Measurements from ENCODE around the gene C10orf71.

Gene C10orf71

GRCh38 chr10:49360271-49361177, 61.6 kb downstream of the C10orf71 start:
- DNase-seq (ENCODE audit: low spot score) = no peak

- no peak for DNase-seq (ENCODE audit: low spot score)
Observed at GRCh38 chr10:49361178-49361554, 62.2 kb downstream of the C10orf71 start.

- no peak for DNase-seq (ENCODE audit: low spot score)
Observed at GRCh38 chr10:49361735-49362568, 63.0 kb downstream of the C10orf71 start.

- no peak for DNase-seq (ENCODE audit: low spot score)
Observed at GRCh38 chr10:49362596-49363260, 63.8 kb downstream of the C10orf71 start.

- no peak for DNase-seq (ENCODE audit: low spot score)
Observed at GRCh38 chr10:49363309-49364031, 64.5 kb downstream of the C10orf71 start.

- no peak for DNase-seq (ENCODE audit: low spot score)
Observed at GRCh38 chr10:49364051-49364450, 65.1 kb downstream of the C10orf71 start.

GRCh38 chr10:49364747-49365146, 65.8 kb downstream of the C10orf71 start:
- DNase-seq (ENCODE audit: low spot score) = no peak

- DNase-seq (ENCODE audit: low spot score) = no peak
Observed at GRCh38 chr10:49365275-49365674, 66.3 kb downstream of the C10orf71 start.

- DNase-seq (ENCODE audit: low spot score) = no peak
Observed at GRCh38 chr10:49365675-49366415, 66.9 kb downstream of the C10orf71 start.

- no peak for DNase-seq (ENCODE audit: low spot score)
Observed at GRCh38 chr10:49366460-49366859, 67.5 kb downstream of the C10orf71 start.

- peak; percentile 15 for DNase-seq (ENCODE audit: low spot score)
Observed at GRCh38 chr10:49367600-49367999, 68.6 kb downstream of the C10orf71 start.

- DNase-seq (ENCODE audit: low spot score) = no peak
Observed at GRCh38 chr10:49368256-49368655, 69.3 kb downstream of the C10orf71 start.

GRCh38 chr10:49369216-49370162, 70.5 kb downstream of the C10orf71 start:
- DNase-seq (ENCODE audit: low spot score) = no peak

- no peak for DNase-seq (ENCODE audit: low spot score)
Observed at GRCh38 chr10:49370326-49371100, 71.5 kb downstream of the C10orf71 start.

GRCh38 chr10:49371967-49372366, 73.0 kb downstream of the C10orf71 start:
- peak; percentile 50 for DNase-seq (ENCODE audit: low spot score)

- DNase-seq (ENCODE audit: low spot score) = no peak
Observed at GRCh38 chr10:49373361-49373760, 74.4 kb downstream of the C10orf71 start.

- DNase-seq (ENCODE audit: low spot score) = no peak
Observed at GRCh38 chr10:49374740-49375139, 75.8 kb downstream of the C10orf71 start.

- no peak for DNase-seq (ENCODE audit: low spot score)
Observed at GRCh38 chr10:49375611-49376010, 76.6 kb downstream of the C10orf71 start.

All from RKO (cell line).